ENCODE measurements around the gene CEP19.

The CEP19 gene

GRCh38 chr3:196708467-196708866, 3.6 kb downstream of the CEP19 start:
- no peak for DNase-seq (ENCODE audit: low spot score)

- no peak for DNase-seq (ENCODE audit: low spot score)
These were observed 4.5 kb downstream of the CEP19 start for GRCh38 chr3:196707566-196707965.

- DNase-seq (ENCODE audit: low spot score) = no peak
These were observed 5.3 kb downstream of the CEP19 start for GRCh38 chr3:196706731-196707130.

- DNase-seq (ENCODE audit: low spot score) = no peak
These were observed 5.7 kb downstream of the CEP19 start for GRCh38 chr3:196706327-196706726.

GRCh38 chr3:196700801-196701200, 11.2 kb downstream of the CEP19 start:
- DNase-seq (ENCODE audit: low spot score) = no peak

- DNase-seq (ENCODE audit: low spot score) = no peak
These were observed 12.3 kb downstream of the CEP19 start for GRCh38 chr3:196699749-196700148.

GRCh38 chr3:196697270-196697669, 14.8 kb downstream of the CEP19 start:
- DNase-seq (ENCODE audit: low spot score) = no peak

- no peak for DNase-seq (ENCODE audit: low spot score)
These were observed 16.2 kb downstream of the CEP19 start for GRCh38 chr3:196695849-196696226.

- DNase-seq (ENCODE audit: low spot score) = no peak
These were observed 16.9 kb downstream of the CEP19 start for GRCh38 chr3:196694941-196695848.

GRCh38 chr3:196694202-196694638, 17.8 kb downstream of the CEP19 start:
- peak; percentile 51 for DNase-seq (ENCODE audit: low spot score)

GRCh38 chr3:196691386-196691785, 20.7 kb downstream of the CEP19 start:
- no peak for DNase-seq (ENCODE audit: low spot score)

GRCh38 chr3:196689941-196690660, 21.9 kb downstream of the CEP19 start:
- DNase-seq (ENCODE audit: low spot score) = no peak

- peak; percentile 85 for DNase-seq (ENCODE audit: low spot score)
These were observed 23.7 kb downstream of the CEP19 start for GRCh38 chr3:196688349-196688748.

GRCh38 chr3:196686436-196686835, 25.6 kb downstream of the CEP19 start:
- peak; percentile 22 for DNase-seq (ENCODE audit: low spot score)

- DNase-seq (ENCODE audit: low spot score) = peak; percentile 82
These were observed 27.3 kb downstream of the CEP19 start for GRCh38 chr3:196684548-196685407.

- no peak for DNase-seq (ENCODE audit: low spot score)
These were observed 34.1 kb downstream of the CEP19 start for GRCh38 chr3:196677931-196678330.

- DNase-seq (ENCODE audit: low spot score) = no peak
These were observed 34.7 kb downstream of the CEP19 start for GRCh38 chr3:196677353-196677752.

GRCh38 chr3:196673632-196674031, 38.4 kb downstream of the CEP19 start:
- no peak for DNase-seq (ENCODE audit: low spot score)

- no peak for DNase-seq (ENCODE audit: low spot score)
These were observed 41.7 kb downstream of the CEP19 start for GRCh38 chr3:196670339-196670738.

GRCh38 chr3:196667056-196667825, 44.8 kb downstream of the CEP19 start:
- DNase-seq (ENCODE audit: low spot score) = no peak
